Measurements from ENCODE around the gene TTYH3. TPM values are rescaled to one million over a fixed set of nuclear protein-coding genes. Genes with fewer than 3 reads are reported as not detected.

Gene TTYH3
- total RNA-seq, 1 experiment from 2014 or later: 114 TPM

- no peaks in the 10 kb centered on the region for H3K9me2 ChIP-seq (ENCODE audit: insufficient read depth)
- H3K4me3 ChIP-seq: no peak overlapping the region
- H3K4me2 ChIP-seq: no peak overlapping the region
- TF ChIP-seq EZH2 (IDR thresholded peaks at IDR 0.05; ENCODE audit: low read depth): no peak
- TF ChIP-seq, protein P1, sequence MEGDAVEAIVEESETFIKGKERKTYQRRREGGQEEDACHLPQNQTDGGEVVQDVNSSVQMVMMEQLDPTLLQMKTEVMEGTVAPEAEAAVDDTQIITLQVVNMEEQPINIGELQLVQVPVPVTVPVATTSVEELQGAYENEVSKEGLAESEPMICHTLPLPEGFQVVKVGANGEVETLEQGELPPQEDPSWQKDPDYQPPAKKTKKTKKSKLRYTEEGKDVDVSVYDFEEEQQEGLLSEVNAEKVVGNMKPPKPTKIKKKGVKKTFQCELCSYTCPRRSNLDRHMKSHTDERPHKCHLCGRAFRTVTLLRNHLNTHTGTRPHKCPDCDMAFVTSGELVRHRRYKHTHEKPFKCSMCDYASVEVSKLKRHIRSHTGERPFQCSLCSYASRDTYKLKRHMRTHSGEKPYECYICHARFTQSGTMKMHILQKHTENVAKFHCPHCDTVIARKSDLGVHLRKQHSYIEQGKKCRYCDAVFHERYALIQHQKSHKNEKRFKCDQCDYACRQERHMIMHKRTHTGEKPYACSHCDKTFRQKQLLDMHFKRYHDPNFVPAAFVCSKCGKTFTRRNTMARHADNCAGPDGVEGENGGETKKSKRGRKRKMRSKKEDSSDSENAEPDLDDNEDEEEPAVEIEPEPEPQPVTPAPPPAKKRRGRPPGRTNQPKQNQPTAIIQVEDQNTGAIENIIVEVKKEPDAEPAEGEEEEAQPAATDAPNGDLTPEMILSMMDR (conservative IDR thresholded peaks at IDR 0.05): no peak
- 0 out of 2 replicates have a peak, but pooled peaks cover 3% of the 10 kb centered on the region for H3F3A ChIP-seq (ENCODE audit: insufficient read depth, low read depth)
- H2AFZ ChIP-seq: no peak overlapping the region
- no peaks in the 10 kb centered on the region for H3K27me3 ChIP-seq (ENCODE audit: insufficient read depth, low read depth)
- H3K4me1 ChIP-seq (replicated peaks; ENCODE audit: insufficient read depth): no peaks in the 10 kb centered on the region
- no TSS peak for BruUV-seq (replicated peaks)
- intact Hi-C loops (cut with micrococcal nuclease; ENCODE audit: unreplicated experiment): no loop called here
- ChIA-PET POLR2A (ENCODE audit: unreplicated experiment) (no interaction called here), CTCF (interaction anchor here (0.6 to 1.0 kb wide), 2 partner anchors 35 to 854 kb away, joined by 3 to 8 read pairs; no protein-coding TSS in a partner anchor)
- no peak overlapping the region for H3K27ac ChIP-seq
- H3K79me2 ChIP-seq (ENCODE audit: low read depth): no peaks in the 10 kb centered on the region
- DNase-seq: no peak
- H3K36me3 ChIP-seq (ENCODE audit: low read depth): no peaks in the 10 kb centered on the region
- H3K9me3 ChIP-seq (ENCODE audit: insufficient read depth, low read depth): no peaks in the 10 kb centered on the region
- peaks cover 43% of the 10 kb centered on the region for H4K20me1 ChIP-seq (ENCODE audit: insufficient read depth)
Measured at GRCh38 chr7:2644562-2645273, 12.9 kb downstream of the TTYH3 start.

DNA sequence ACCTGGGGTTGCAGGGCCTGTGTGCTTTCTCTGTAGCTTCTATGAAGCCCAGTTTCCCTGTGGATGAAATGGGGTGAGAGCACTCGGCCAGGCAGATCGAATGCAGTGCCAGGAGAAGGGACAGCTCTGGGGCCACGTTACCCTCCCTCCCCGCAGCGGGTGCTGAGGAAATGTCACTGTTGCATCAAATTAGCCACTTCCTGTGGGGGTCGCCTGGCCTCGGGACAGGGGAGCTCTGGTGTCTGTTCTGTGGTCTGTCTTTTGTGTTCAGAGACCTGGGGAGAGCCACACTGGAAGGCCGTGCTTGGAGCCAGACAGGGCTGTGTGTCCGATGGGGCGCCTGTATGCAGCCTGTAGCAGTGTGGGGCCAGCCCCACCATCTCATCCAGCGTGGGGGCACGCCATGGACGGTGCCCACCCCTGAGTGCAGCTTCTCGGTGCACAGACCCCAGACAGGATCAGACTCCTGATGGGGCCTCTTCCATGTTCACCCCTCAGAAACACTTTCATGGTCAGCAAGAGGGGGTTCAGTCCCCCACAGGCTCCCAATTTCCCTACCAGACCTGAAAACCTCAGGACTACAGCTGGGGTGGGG is 13.6 kb downstream of the TTYH3 start:
- DNase-seq: no peak
- Histone ChIP-seq H3K79me2 (ENCODE audit: low read depth) (no peaks in the 10 kb centered on the region), H3K36me3 (ENCODE audit: low read depth) (no peaks in the 10 kb centered on the region), H2AFZ (no peak overlapping the region), H3K4me1 (replicated peaks; ENCODE audit: insufficient read depth) (no peaks in the 10 kb centered on the region), H3K9me3 (ENCODE audit: insufficient read depth, low read depth) (no peaks in the 10 kb centered on the region), H3K27ac (no peak overlapping the region), H3K4me2 (no peak overlapping the region), H3F3A (ENCODE audit: insufficient read depth, low read depth) (0 out of 2 replicates have a peak, but pooled peaks cover 3% of the 10 kb centered on the region), H4K20me1 (ENCODE audit: insufficient read depth) (peaks cover 43% of the 10 kb centered on the region), H3K4me3 (no peak overlapping the region), H3K27me3 (ENCODE audit: insufficient read depth, low read depth) (no peaks in the 10 kb centered on the region), H3K9me2 (ENCODE audit: insufficient read depth) (no peaks in the 10 kb centered on the region)
- TF ChIP-seq, protein P1 (conservative IDR thresholded peaks at IDR 0.05): no peak
- no peak for TF ChIP-seq EZH2 (IDR thresholded peaks at IDR 0.05; ENCODE audit: low read depth)
- intact Hi-C loops (cut with micrococcal nuclease; ENCODE audit: unreplicated experiment): no loop called here
- CTCF ChIA-PET: no interaction called here
- POLR2A ChIA-PET (ENCODE audit: unreplicated experiment): no interaction called here
- BruUV-seq (replicated peaks): no TSS peak

GRCh38 chr7:2646336-2646679 is 14.5 kb downstream of the TTYH3 start:
- ChIA-PET POLR2A (ENCODE audit: unreplicated experiment) (no interaction called here), CTCF (no interaction called here)
- no peak for TF ChIP-seq EZH2 (IDR thresholded peaks at IDR 0.05; ENCODE audit: low read depth)
- TF ChIP-seq, protein P1 (conservative IDR thresholded peaks at IDR 0.05): no peak
- 0 out of 2 replicates have a peak, but pooled peaks cover 3% of the 10 kb centered on the region for H3F3A ChIP-seq (ENCODE audit: insufficient read depth, low read depth)
- no peaks in the 10 kb centered on the region for H3K36me3 ChIP-seq (ENCODE audit: low read depth)
- H3K4me2 ChIP-seq: no peak overlapping the region
- no peaks in the 10 kb centered on the region for H3K9me2 ChIP-seq (ENCODE audit: insufficient read depth)
- peaks cover 37% of the 10 kb centered on the region for H4K20me1 ChIP-seq (ENCODE audit: insufficient read depth)
- no TSS peak for BruUV-seq (replicated peaks)
- no peaks in the 10 kb centered on the region for H3K79me2 ChIP-seq (ENCODE audit: low read depth)
- H3K27me3 ChIP-seq (ENCODE audit: insufficient read depth, low read depth): no peaks in the 10 kb centered on the region
- intact Hi-C loops (cut with micrococcal nuclease; ENCODE audit: unreplicated experiment): no loop called here
- H2AFZ ChIP-seq: no peak overlapping the region
- no peak overlapping the region for H3K27ac ChIP-seq
- no peak overlapping the region for H3K4me3 ChIP-seq
- H3K9me3 ChIP-seq (ENCODE audit: insufficient read depth, low read depth): no peaks in the 10 kb centered on the region
- no peak for DNase-seq
- no peaks in the 10 kb centered on the region for H3K4me1 ChIP-seq (replicated peaks; ENCODE audit: insufficient read depth)
